HG03064 (cell line): ENCODE results near the gene NEK9.

Experiments used
- ATAC-seq: cut with Tn5 transposase; IDR thresholded peaks from one replicate; pipeline ENCODE4 v1.9.1; 2021; ENCODE audit warnings: low read depth; ENCODE audit not compliant: unreplicated experiment

NEK9 gene

GRCh38 chr14:75046275-75046674 is 80.6 kb downstream of the NEK9 start:
- no peak for ATAC-seq

- no peak for ATAC-seq
Observed at GRCh38 chr14:75044752-75045151, 82.1 kb downstream of the NEK9 start.

GRCh38 chr14:75044322-75044721 is 82.5 kb downstream of the NEK9 start:
- ATAC-seq, result no peak

GRCh38 chr14:75042035-75042434 is 84.8 kb downstream of the NEK9 start:
- ATAC-seq, result no peak

- ATAC-seq, result no peak
Observed at GRCh38 chr14:75041613-75042012, 85.2 kb downstream of the NEK9 start.

GRCh38 chr14:75040959-75041358 is 85.9 kb downstream of the NEK9 start:
- no peak for ATAC-seq

GRCh38 chr14:75040507-75040906 is 86.3 kb downstream of the NEK9 start:
- ATAC-seq, result no peak

- no peak for ATAC-seq
Observed at GRCh38 chr14:75032939-75033338, 93.9 kb downstream of the NEK9 start.

GRCh38 chr14:75030147-75030546 is 96.7 kb downstream of the NEK9 start:
- ATAC-seq, result no peak
